H1 (cell line): ENCODE measurements around the gene SIPA1L3. TPM values are rescaled to one million over a fixed set of nuclear protein-coding genes. Genes with fewer than 3 reads are reported as not detected.

Experiments
- CTCF ChIA-PET: fragments of 300-600 bp; sonication (Branson Sonifier 250); formaldehyde crosslinking; loops from one replicate; lab custom pipeline; 2021; ENCODE audit not compliant: partially characterized antibody; lab: Charles Lee
- POLR2A ChIA-PET: fragments of 300-600 bp; sonication (Branson Sonifier 250); formaldehyde crosslinking; loops from one replicate; lab custom pipeline; 2021; ENCODE audit warnings: inconsistent platforms; ENCODE audit not compliant: partially characterized antibody; lab: Charles Lee
- DNase-seq, 2 experiments: peaks; one replicate each; pipeline versions ENCODE4 v3.0.0 to v3.0.0-alpha.2; 2010 to 2022; ENCODE audit warnings: low spot score in 2 of 2, low read depth in 1 of 2, mixed read lengths in 1 of 2
- FAIRE-seq: peaks from 2 replicates; lab custom pipeline; 2011; peaks lifted over from hg19 to GRCh38; lab: Jason Lieb, UNC
- H2AFZ ChIP-seq: 2 replicates; pipeline ENCODE4 v1.8.1; 2012; ENCODE audit warnings: low read length, inconsistent platforms
- H2AK5ac ChIP-seq: 2 replicates; pipeline ENCODE4 v1.6.1; 2013; ENCODE audit warnings: low read depth, low read length
- H2BK120ac ChIP-seq: replicated peaks from 2 replicates; pipeline ENCODE3; 2013; ENCODE audit warnings: low read depth, low read length, inconsistent platforms
- H2BK12ac ChIP-seq: 2 replicates; pipeline ENCODE4 v1.6.1; 2013; ENCODE audit warnings: low read depth, low read length
- H2BK15ac ChIP-seq: 2 replicates; pipeline ENCODE4 v1.6.1; 2013; ENCODE audit warnings: low read length
- H2BK20ac ChIP-seq: 2 replicates; pipeline ENCODE4 v1.6.1; 2013; ENCODE audit warnings: low read length
- H2BK5ac ChIP-seq: 2 replicates; pipeline ENCODE4 v1.6.1; 2013; ENCODE audit warnings: low read depth, low read length
- H3K14ac ChIP-seq: 2 replicates; pipeline ENCODE4 v1.6.1; 2013; ENCODE audit warnings: inconsistent platforms; ENCODE audit not compliant: insufficient read length
- H3K18ac ChIP-seq: 2 replicates; pipeline ENCODE4 v1.6.1; 2013; ENCODE audit warnings: low read length; ENCODE audit errors: extremely low read depth
- H3K23ac ChIP-seq: 2 replicates; pipeline ENCODE4 v1.6.1; 2013; ENCODE audit warnings: inconsistent platforms; ENCODE audit not compliant: insufficient read length
- H3K23me2 ChIP-seq: 2 replicates; pipeline ENCODE4 v1.6.1; 2013; ENCODE audit warnings: low read depth, low read length
- H3K27ac ChIP-seq: 2 replicates; pipeline ENCODE4 v1.6.1; 2011; ENCODE audit warnings: low read depth, low read length, inconsistent platforms
- H3K27me3 ChIP-seq, 4 experiments: replicated peaks in 1 of 4; 1 replicate in 1 of 4; 2 replicates in 3 of 4; pipeline versions ENCODE4 v1.6.1 to v1.8.1; 2011 to 2013; ENCODE audit warnings: low read length in 3 of 4, mild to moderate bottlenecking in 3 of 4, inconsistent platforms in 2 of 4, mixed read lengths in 2 of 4, moderate library complexity in 1 of 4; ENCODE audit not compliant: control insufficient read depth in 3 of 4, insufficient read depth in 3 of 4; ENCODE audit errors: extremely low read depth in 1 of 4
- H3K36me3 ChIP-seq, 4 experiments: 2 replicates each; pipeline versions ENCODE4 v1.6.1 to v1.8.1; 2011 to 2013; ENCODE audit warnings: mild to moderate bottlenecking in 4 of 4, low read length in 3 of 4, moderate library complexity in 2 of 4, control low read depth in 1 of 4, inconsistent platforms in 1 of 4; ENCODE audit not compliant: insufficient read depth in 4 of 4, control insufficient read depth in 2 of 4
- H3K4ac ChIP-seq: replicated peaks from 2 replicates; pipeline ENCODE3; 2013; ENCODE audit warnings: low read length, low read depth, mixed read lengths, inconsistent platforms; ENCODE audit not compliant: insufficient read length
- H3K4me1 ChIP-seq, 4 experiments: replicated peaks in 1 of 4; 1 replicate in 1 of 4; 2 replicates in 3 of 4; pipeline versions ENCODE4 v1.6.1 to v1.8.1; 2011 to 2013; ENCODE audit warnings: low read length in 3 of 4, inconsistent platforms in 2 of 4, mixed read lengths in 1 of 4; ENCODE audit not compliant: insufficient read depth in 4 of 4, control insufficient read depth in 3 of 4
- H3K4me2 ChIP-seq, 2 experiments: 2 replicates each; pipeline versions ENCODE4 v1.6.1 to v1.8.1; 2011 to 2013; ENCODE audit warnings: low read depth in 2 of 2, low read length in 2 of 2, control low read depth in 1 of 2, inconsistent platforms in 1 of 2, mild to moderate bottlenecking in 1 of 2; ENCODE audit not compliant: insufficient read depth in 1 of 2
- H3K4me3 ChIP-seq, 4 experiments: fragments of 200-600, 300-600 bp in 1 of 4; sonication (generic), shearing (Covaris generic), sonication (Bioruptor Twin) in 1 of 4; 2 replicates each; pipeline versions ENCODE4 v1.5.1 to v1.8.1; 2011 to 2016; ENCODE audit warnings: low read length in 4 of 4, low read depth in 3 of 4, control low read depth in 2 of 4, inconsistent platforms in 2 of 4, mild to moderate bottlenecking in 2 of 4, mixed read lengths in 1 of 4, moderate library complexity in 1 of 4; ENCODE audit not compliant: insufficient read depth in 2 of 4; ENCODE audit errors: extremely low read depth in 1 of 4
- H3K56ac ChIP-seq: replicated peaks from 2 replicates; pipeline ENCODE3; 2013; ENCODE audit warnings: low read depth, mild to moderate bottlenecking, mixed read lengths, low read length, inconsistent platforms; ENCODE audit not compliant: insufficient read length
- H3K79me1 ChIP-seq: 2 replicates; pipeline ENCODE4 v1.6.1; 2013; ENCODE audit warnings: low read depth, low read length, control low read depth
- H3K79me2 ChIP-seq, 2 experiments: 2 replicates each; pipeline versions ENCODE4 v1.6.1 to v1.8.1; 2012 to 2013; ENCODE audit warnings: low read length in 2 of 2, mild to moderate bottlenecking in 2 of 2, inconsistent platforms in 1 of 2; ENCODE audit not compliant: insufficient read depth in 2 of 2, control insufficient read depth in 1 of 2
- H3K9ac ChIP-seq, 4 experiments: replicated peaks in 1 of 4; 1 replicate in 1 of 4; 2 replicates in 3 of 4; pipeline versions ENCODE4 v1.6.1 to v1.8.1; 2011 to 2013; ENCODE audit warnings: low read depth in 3 of 4, low read length in 3 of 4, control low read depth in 2 of 4, mild to moderate bottlenecking in 2 of 4, moderate library complexity in 2 of 4, inconsistent platforms in 1 of 4; ENCODE audit errors: extremely low read depth in 1 of 4
- H3K9me3 ChIP-seq, 2 experiments: 2 replicates each; pipeline versions ENCODE4 v1.6.1 to v1.8.1; 2012 to 2013; ENCODE audit warnings: mild to moderate bottlenecking in 2 of 2, moderate library complexity in 2 of 2, control low read depth in 1 of 2, inconsistent platforms in 1 of 2, low read depth in 1 of 2, low read length in 1 of 2, mixed read lengths in 1 of 2; ENCODE audit not compliant: insufficient read depth in 2 of 2
- H4K20me1 ChIP-seq, 2 experiments: replicated peaks in 1 of 2; 2 replicates each; pipeline versions ENCODE3 to v1.8.1; 2011 to 2013; ENCODE audit warnings: inconsistent platforms in 2 of 2, low read length in 2 of 2, mild to moderate bottlenecking in 1 of 2; ENCODE audit not compliant: insufficient read depth in 2 of 2, control insufficient read depth in 1 of 2
- H4K5ac ChIP-seq: 2 replicates; pipeline ENCODE4 v1.6.1; 2013; ENCODE audit warnings: low read length, low read depth, mixed read lengths, inconsistent platforms; ENCODE audit not compliant: insufficient read length
- H4K8ac ChIP-seq: 2 replicates; pipeline ENCODE4 v1.8.0; 2013; ENCODE audit warnings: mild to moderate bottlenecking, moderate library complexity, low read length, inconsistent platforms; ENCODE audit not compliant: insufficient read depth; ENCODE audit errors: extremely low read depth
- H4K91ac ChIP-seq: replicated peaks from 2 replicates; pipeline ENCODE3; 2013; ENCODE audit warnings: low read length, mixed read lengths, inconsistent platforms; ENCODE audit not compliant: insufficient read length
- ASH2L ChIP-seq: fragments of 200-600, 300-600 bp; sonication (generic); IDR thresholded peaks from one replicate; pipeline ENCODE4 v1.7.1; 2017; ENCODE audit warnings: low read length
- EP300 ChIP-seq, 2 experiments: IDR thresholded peaks; 1 replicate in 1 of 2; 2 replicates in 1 of 2; pipeline ENCODE4 v1.6.1; 2011 to 2012; ENCODE audit warnings: low read depth in 2 of 2, low read length in 2 of 2, mild to moderate bottlenecking in 2 of 2, borderline replicate concordance in 1 of 2, inconsistent platforms in 1 of 2, moderate library complexity in 1 of 2
- EZH2 ChIP-seq: fragments of 200-600 bp; sonication (generic); IDR thresholded peaks from 2 replicates; pipeline ENCODE4 v1.7.1; 2012; ENCODE audit warnings: low read depth, mild to moderate bottlenecking, moderate library complexity, low read length, inconsistent platforms; ENCODE audit not compliant: severe bottlenecking
- JUND ChIP-seq: IDR thresholded peaks from 2 replicates; pipeline ENCODE4 v1.6.1; 2011; ENCODE audit warnings: mild to moderate bottlenecking, improper control_type of control experiment, low read length
- KDM1A ChIP-seq: fragments of 200-600, 300-600 bp; sonication (generic); IDR thresholded peaks from 2 replicates; pipeline ENCODE4 v1.7.1; 2016; ENCODE audit warnings: mild to moderate bottlenecking, low read length, borderline replicate concordance
- NANOG ChIP-seq: IDR thresholded peaks from 2 replicates; pipeline ENCODE4 v1.6.1; 2011; ENCODE audit warnings: low read length, low read depth, mild to moderate bottlenecking, inconsistent platforms; ENCODE audit not compliant: insufficient read depth, poor library complexity, severe bottlenecking
- PHF8 ChIP-seq: fragments of 200-600 bp; sonication (generic); conservative IDR thresholded peaks from 2 replicates; pipeline ENCODE4 v1.7.1; 2012; ENCODE audit warnings: low read depth, mild to moderate bottlenecking, inconsistent platforms, low read length, moderate library complexity
- SAP30 ChIP-seq: fragments of 300-600 bp; sonication (generic); IDR thresholded peaks from 2 replicates; pipeline ENCODE4 v1.7.1; 2012; ENCODE audit warnings: low read length, moderate library complexity, mild to moderate bottlenecking, inconsistent platforms; ENCODE audit not compliant: insufficient read depth, insufficient replicate concordance
- TEAD4 ChIP-seq: IDR thresholded peaks from 2 replicates; pipeline ENCODE4 v1.6.1; 2012; ENCODE audit warnings: low read depth, low read length, inconsistent platforms, mixed read lengths
- WGBS, 2 experiments: shearing (Covaris generic) in 1 of 2; methylation state at CpG; one replicate each; pipeline versions ENCODE4 v1.1.6 to v1.1.7; 2013 to 2015; ENCODE audit warnings: low lambda C conversion rate in 2 of 2, mixed read lengths in 2 of 2, inconsistent platforms in 1 of 2, low coverage in 1 of 2, missing lambda C conversion rate in 1 of 2; ENCODE audit not compliant: insufficient replicate concordance in 2 of 2, insufficient coverage in 1 of 2, insufficient read length in 1 of 2; ENCODE audit errors: extremely low coverage in 1 of 2, missing lambda C conversion rate in 1 of 2; 5-methylcytosine and 5-hydroxymethylcytosine counted together
- polyA plus RNA-seq, 7 experiments: library from polyadenylated mRNA; depleted of rRNA in 3 of 7; stranded (reverse) in 5 of 7; unstranded in 2 of 7; fragments of >200 nt in 5 of 7; fragments of 200-250 nt in 2 of 7; gene quantifications; 1 replicate in 5 of 7; 2 replicates in 1 of 7; 4 replicates in 1 of 7; pipeline versions ENCODE4 v1.2.1 to v1.2.3, GENCODE V29; 2011 to 2013; ENCODE audit warnings: missing spikeins in 2 of 7, mixed read lengths in 2 of 7
- total RNA-seq: library from RNA; stranded (reverse); fragmentation: NEBNext Ultra II Directional; extraction: Animal tissue kit (Norgen Biotek cat#: 25700); gene quantifications from 2 replicates; pipeline ENCODE4 v1.2.1, GENCODE V29; 2021
- TF ChIP-seq, protein P1 (sequence below), 3 experiments: IDR thresholded peaks; 1 replicate in 2 of 3; 2 replicates in 1 of 3; pipeline versions ENCODE4 v1.5.1 to v1.6.1; 2011; ENCODE audit warnings: low read length in 3 of 3, mild to moderate bottlenecking in 3 of 3, inconsistent platforms in 2 of 3, low read depth in 1 of 3, moderate library complexity in 1 of 3; ENCODE audit not compliant: insufficient read depth in 1 of 3; ENCODE audit errors: control extremely low read depth in 1 of 3

Gene SIPA1L3
- total and polyA plus RNA-seq, 2 of the 8 experiments (the other 6 are each of a cell fraction or from before 2014, with no cell fraction given): 15.0 to 54.9 TPM

DNA sequence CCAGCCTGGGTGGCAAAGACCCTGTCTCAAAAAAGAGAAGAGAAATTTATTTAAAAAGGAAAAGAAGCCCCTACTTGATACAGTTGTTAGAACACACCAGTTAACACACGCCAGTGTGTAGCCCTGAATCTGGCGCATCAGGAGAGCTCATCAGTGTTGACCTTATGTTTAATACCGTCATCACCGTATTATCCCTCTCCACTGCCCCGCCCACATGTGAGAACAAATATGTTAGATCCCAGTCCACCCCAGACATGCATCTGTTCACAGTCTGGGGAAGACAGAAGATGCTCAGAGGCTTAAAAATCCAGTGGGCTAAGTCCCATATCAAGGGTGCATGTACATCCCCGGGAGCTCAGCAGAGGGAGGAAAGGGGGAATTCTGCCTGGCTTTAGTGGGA is 161.8 kb downstream of the SIPA1L3 start:
- no peak overlapping the region for H2BK15ac ChIP-seq
- no peak for FAIRE-seq
- no peak for TF ChIP-seq PHF8
- TF ChIP-seq KDM1A: no peak
- no peak for TF ChIP-seq EZH2
- TF ChIP-seq SAP30: no peak
- TF ChIP-seq, protein P1, sequence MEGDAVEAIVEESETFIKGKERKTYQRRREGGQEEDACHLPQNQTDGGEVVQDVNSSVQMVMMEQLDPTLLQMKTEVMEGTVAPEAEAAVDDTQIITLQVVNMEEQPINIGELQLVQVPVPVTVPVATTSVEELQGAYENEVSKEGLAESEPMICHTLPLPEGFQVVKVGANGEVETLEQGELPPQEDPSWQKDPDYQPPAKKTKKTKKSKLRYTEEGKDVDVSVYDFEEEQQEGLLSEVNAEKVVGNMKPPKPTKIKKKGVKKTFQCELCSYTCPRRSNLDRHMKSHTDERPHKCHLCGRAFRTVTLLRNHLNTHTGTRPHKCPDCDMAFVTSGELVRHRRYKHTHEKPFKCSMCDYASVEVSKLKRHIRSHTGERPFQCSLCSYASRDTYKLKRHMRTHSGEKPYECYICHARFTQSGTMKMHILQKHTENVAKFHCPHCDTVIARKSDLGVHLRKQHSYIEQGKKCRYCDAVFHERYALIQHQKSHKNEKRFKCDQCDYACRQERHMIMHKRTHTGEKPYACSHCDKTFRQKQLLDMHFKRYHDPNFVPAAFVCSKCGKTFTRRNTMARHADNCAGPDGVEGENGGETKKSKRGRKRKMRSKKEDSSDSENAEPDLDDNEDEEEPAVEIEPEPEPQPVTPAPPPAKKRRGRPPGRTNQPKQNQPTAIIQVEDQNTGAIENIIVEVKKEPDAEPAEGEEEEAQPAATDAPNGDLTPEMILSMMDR (IDR thresholded peaks at IDR 0.05; ENCODE audit: control extremely low read depth in 1 of 3, insufficient read depth in 1 of 3, low read depth in 1 of 3, low read length in 3 of 3): no peak
- TF ChIP-seq JUND: no peak
- no peak for TF ChIP-seq ASH2L
- TF ChIP-seq NANOG: no peak
- no peak for TF ChIP-seq EP300 (IDR thresholded peaks at IDR 0.05; ENCODE audit: borderline replicate concordance in 1 of 2, low read depth in 2 of 2, low read length in 2 of 2)
- TF ChIP-seq TEAD4: no peak

More for the DNA sequence above, 161.8 kb downstream of the SIPA1L3 start:
- Histone ChIP-seq H3K4me3 (no peak overlapping the region), H3K79me2 (no peaks in the 10 kb centered on the region), H3K56ac (no peak overlapping the region), H3K4me1 (no peaks in the 10 kb centered on the region; a peak in 1 of 7 replicates), H3K23ac (no peak overlapping the region), H2AFZ (no peak overlapping the region), H3K23me2 (no peaks in the 10 kb centered on the region), H3K4me2 (no peak overlapping the region), H4K5ac (no peak overlapping the region), H2AK5ac (0 out of 2 replicates have a peak overlapping the region, but pooled peaks have one; percentile 6), H2BK5ac (no peak overlapping the region; the same call in 1 of the 2 replicates), H3K18ac (no peak overlapping the region), H3K27me3 (no peaks in the 10 kb centered on the region), H2BK120ac (no peak overlapping the region), H3K9ac (no peak overlapping the region), H4K91ac (no peak overlapping the region), H4K8ac (no peak overlapping the region; the same call in 1 of the 2 replicates), H3K9me3 (no peaks in the 10 kb centered on the region), H3K4ac (no peak overlapping the region), H3K14ac (no peak overlapping the region), H4K20me1 (peaks cover 0 to 4% of the 10 kb centered on the region in 2 experiments), H2BK12ac (no peak overlapping the region), H2BK20ac (no peak overlapping the region), H3K36me3 (no peaks in the 10 kb centered on the region; a peak in 1 of 8 replicates), H3K27ac (no peak overlapping the region), H3K79me1 (no peaks in the 10 kb centered on the region; the same call in 1 of the 2 replicates)
- 86% methylated on average over 6 of the region's 6 CpGs; no CpG with 5 or more reads in 1 of the 2 experiments for WGBS, 2 experiments
- ChIA-PET CTCF (interaction anchor here (0.7 to 2.7 kb wide), 7 partner anchors 8 to 169 kb away, joined by 3 to 7 read pairs (median 5); no protein-coding TSS in a partner anchor), POLR2A (no interaction called here)
- DNase-seq: no peak
